ENCODE data around the gene UBE2S.
A peak's percentile ranks its signal among the peaks of the same experiment; 100 is the strongest.

UBE2S gene

GRCh38 chr19:55408533-55408872 lies 915 bp upstream of the UBE2S start:
- peaks cover 25% of the 10 kb centered on the region for H3K4me1 Mint-ChIP-seq
- H3K4me3 Mint-ChIP-seq = peak overlapping the region; percentile 90
- H3K9me3 Mint-ChIP-seq = peaks cover 32% of the 10 kb centered on the region
- H3K27me3 Mint-ChIP-seq (ENCODE audit: low read depth, poor library complexity) = peaks cover 24% of the 10 kb centered on the region
- no peak for DNase-seq
- H3K27ac Mint-ChIP-seq = peak overlapping the region; percentile 99
- TF ChIP-seq CTCF (IDR thresholded peaks at IDR 0.05) = no peak
- H3K36me3 Mint-ChIP-seq (ENCODE audit: low read depth) = peaks cover 43% of the 10 kb centered on the region

DNA sequence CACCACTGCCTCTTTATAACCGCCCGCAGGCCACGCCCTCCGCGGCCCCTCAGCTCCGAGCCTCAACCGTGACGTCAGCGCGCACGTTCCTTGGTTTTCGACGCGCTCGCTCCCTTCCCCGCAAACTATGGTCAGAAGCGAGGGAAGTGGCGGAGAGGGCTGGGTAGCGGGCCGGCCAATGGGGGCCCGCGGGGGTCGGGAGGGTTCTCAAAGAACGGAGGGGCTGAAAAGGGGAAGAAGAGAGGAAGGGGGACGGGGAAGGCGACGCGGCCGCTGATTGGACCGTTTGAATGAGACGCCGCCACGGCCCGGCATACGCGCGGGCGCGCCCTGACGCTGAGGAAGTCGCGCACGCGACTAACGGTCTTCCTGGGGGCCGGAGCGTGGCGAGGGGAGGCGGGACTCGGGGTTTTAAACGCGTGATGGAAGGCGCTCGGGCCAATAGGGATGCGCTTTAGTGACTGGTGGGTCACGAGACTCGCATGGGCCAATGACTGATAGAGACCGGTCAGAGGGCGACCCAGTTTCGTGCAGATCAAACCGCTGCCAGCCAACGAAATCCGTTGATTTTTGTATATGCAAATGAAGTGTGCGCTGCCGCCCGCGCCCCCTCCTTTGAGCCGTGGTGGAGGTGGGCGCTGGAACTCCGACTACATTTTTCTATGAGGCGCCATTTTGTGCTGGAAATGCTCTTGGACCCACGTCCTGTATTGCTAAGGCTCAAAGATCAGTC lies 378 bp upstream of the UBE2S start:
- Mint-ChIP-seq H3K27me3 (ENCODE audit: low read depth, poor library complexity) (peaks cover 24% of the 10 kb centered on the region), H3K4me1 (peaks cover 30% of the 10 kb centered on the region), H3K4me3 (peak overlapping the region; percentile 90), H3K36me3 (ENCODE audit: low read depth) (peaks cover 48% of the 10 kb centered on the region), H3K9me3 (peaks cover 32% of the 10 kb centered on the region), H3K27ac (peak overlapping the region; percentile 99)
- no peak for TF ChIP-seq CTCF (IDR thresholded peaks at IDR 0.05)
- peak; percentile 97 for DNase-seq

- Mint-ChIP-seq H3K27ac (peak overlapping the region; percentile 95), H3K4me3 (peak overlapping the region; percentile 90), H3K36me3 (ENCODE audit: low read depth) (peaks cover 57% of the 10 kb centered on the region), H3K4me1 (peaks cover 35% of the 10 kb centered on the region), H3K9me3 (peaks cover 32% of the 10 kb centered on the region), H3K27me3 (ENCODE audit: low read depth, poor library complexity) (peaks cover 21% of the 10 kb centered on the region)
- DNase-seq = no peak
- no peak for TF ChIP-seq CTCF (IDR thresholded peaks at IDR 0.05)
These were observed 600 bp downstream of the UBE2S start for GRCh38 chr19:55406826-55407549.

DNA sequence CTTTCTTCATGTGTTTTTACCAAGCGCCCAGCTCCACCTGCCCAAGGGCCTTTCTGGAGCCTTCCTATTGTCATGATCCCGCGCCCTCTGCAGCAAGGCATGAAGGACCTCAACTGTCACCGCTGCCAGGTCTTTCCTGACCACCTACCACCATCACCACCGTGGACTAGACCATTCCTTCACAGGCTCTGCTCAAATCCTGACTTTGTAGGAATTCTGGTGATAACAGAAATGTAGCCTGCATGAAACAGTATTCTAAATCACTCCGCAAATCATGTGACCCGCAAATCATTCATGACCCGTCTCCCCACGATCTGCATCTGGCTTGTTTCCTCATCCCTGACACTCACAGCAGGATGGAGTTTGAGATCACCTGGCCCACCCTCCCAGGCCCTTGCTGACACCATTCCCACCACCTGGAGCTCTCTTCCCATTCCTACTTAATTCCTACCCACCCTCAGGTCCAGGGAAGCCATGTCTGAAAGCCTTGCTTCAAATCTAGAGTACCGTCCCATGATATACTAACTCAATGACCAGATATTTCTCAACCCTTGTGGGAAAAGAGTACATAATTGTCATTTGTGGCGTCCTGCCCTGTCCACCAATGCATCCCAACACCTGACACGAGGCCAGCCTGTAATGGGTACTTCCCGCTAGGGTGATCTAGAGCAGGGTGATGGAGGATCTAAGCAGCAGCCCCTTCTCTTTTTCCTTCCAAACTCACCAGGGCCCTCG lies 1.3 kb downstream of the UBE2S start:
- Mint-ChIP-seq H3K36me3 (ENCODE audit: low read depth) (peaks cover 60% of the 10 kb centered on the region), H3K27ac (peak overlapping the region; percentile 95), H3K4me1 (peaks cover 38% of the 10 kb centered on the region), H3K4me3 (peak overlapping the region; percentile 90), H3K27me3 (ENCODE audit: low read depth, poor library complexity) (peaks cover 16% of the 10 kb centered on the region), H3K9me3 (peaks cover 30% of the 10 kb centered on the region)
- DNase-seq = no peak
- TF ChIP-seq CTCF (IDR thresholded peaks at IDR 0.05) = no peak

DNA sequence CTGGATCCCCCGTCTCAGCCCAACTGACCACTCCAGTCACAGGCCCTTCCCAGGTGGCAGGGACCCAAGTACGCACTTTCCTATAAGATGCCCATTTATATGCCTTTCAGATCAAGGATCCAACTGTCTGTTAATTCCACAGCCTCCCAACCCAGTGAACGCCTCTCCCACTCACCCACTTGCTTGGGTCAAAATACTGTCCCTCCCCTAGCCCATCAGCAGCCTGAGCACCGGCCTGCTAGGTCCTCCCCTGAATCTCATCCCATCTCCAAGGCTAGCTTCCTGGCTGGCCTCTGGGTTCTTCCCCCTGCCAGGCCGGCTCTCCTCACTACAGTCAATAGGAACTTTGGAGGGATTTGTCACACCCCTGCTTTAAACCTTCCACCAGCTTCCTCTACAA lies 1.9 kb downstream of the UBE2S start:
- peak overlapping the region; percentile 90 for H3K4me3 Mint-ChIP-seq
- H3K27me3 Mint-ChIP-seq (ENCODE audit: low read depth, poor library complexity) = peaks cover 16% of the 10 kb centered on the region
- H3K9me3 Mint-ChIP-seq = peaks cover 25% of the 10 kb centered on the region
- H3K36me3 Mint-ChIP-seq (ENCODE audit: low read depth) = peaks cover 62% of the 10 kb centered on the region
- peaks cover 41% of the 10 kb centered on the region for H3K4me1 Mint-ChIP-seq
- TF ChIP-seq CTCF (IDR thresholded peaks at IDR 0.05) = no peak
- no peak for DNase-seq
- peak overlapping the region; percentile 95 for H3K27ac Mint-ChIP-seq

Measured in nephron progenitor cell (in vitro differentiated cells).